Skeletal muscle satellite cell (primary cell): ENCODE data around the gene BMP8B.
"Not testable (repeated sequence)": the region's sequence is repeated elsewhere in the genome, so short reads cannot be mapped to it uniquely, and the experiment has no call there.

Experiments
- H3K27me3 ChIP-seq: 2 replicates; pipeline ENCODE4 v1.7.0; 2013; ENCODE audit warnings: low read length; ENCODE audit not compliant: control insufficient read depth, insufficient read depth
- H3K36me3 ChIP-seq: 2 replicates; pipeline ENCODE4 v1.7.0; 2013; ENCODE audit warnings: mild to moderate bottlenecking, control low read depth, low read length; ENCODE audit not compliant: insufficient read depth
- H3K4me1 ChIP-seq: 2 replicates; pipeline ENCODE4 v1.7.0; 2013; ENCODE audit warnings: low read length; ENCODE audit not compliant: control insufficient read depth, insufficient read depth
- H3K4me2 ChIP-seq: 2 replicates; pipeline ENCODE4 v1.7.0; 2013; ENCODE audit warnings: mild to moderate bottlenecking, low read length
- H3K4me3 ChIP-seq: 2 replicates; pipeline ENCODE4 v1.7.0; 2013; ENCODE audit warnings: low read length
- H3K9ac ChIP-seq: 2 replicates; pipeline ENCODE4 v1.7.0; 2013; ENCODE audit warnings: mild to moderate bottlenecking, low read depth, low read length, moderate library complexity
- H3K9me3 ChIP-seq: replicated peaks from 2 replicates; pipeline ENCODE4 v1.7.0; 2013; ENCODE audit warnings: mild to moderate bottlenecking, control low read depth, low read length

Gene BMP8B

GRCh38 chr1:39826583-39826982 lies 37.9 kb upstream of the BMP8B start:
- no peaks in the 10 kb centered on the region for H3K36me3 ChIP-seq
- H3K9me3 ChIP-seq: no peaks in the 10 kb centered on the region
- no peak overlapping the region for H3K4me2 ChIP-seq
- no peak overlapping the region for H3K4me3 ChIP-seq
- peaks cover 7% of the 10 kb centered on the region for H3K27me3 ChIP-seq
- no peaks in the 10 kb centered on the region for H3K4me1 ChIP-seq
- H3K9ac ChIP-seq: no peak overlapping the region

- H3K4me1 ChIP-seq: no peaks in the 10 kb centered on the region
- no peaks in the 10 kb centered on the region for H3K36me3 ChIP-seq
- no peak overlapping the region for H3K4me3 ChIP-seq
- no peak overlapping the region for H3K9ac ChIP-seq
- peaks cover 5% of the 10 kb centered on the region for H3K27me3 ChIP-seq
- H3K4me2 ChIP-seq: no peak overlapping the region
- no peaks in the 10 kb centered on the region for H3K9me3 ChIP-seq
Measured at GRCh38 chr1:39825432-39825941, 36.8 kb upstream of the BMP8B start.

- not testable (repeated sequence) for H3K4me3 ChIP-seq, H3K4me2 ChIP-seq, H3K9ac ChIP-seq, H3K9me3 ChIP-seq, H3K36me3 ChIP-seq, H3K27me3 ChIP-seq, H3K4me1 ChIP-seq
Measured at GRCh38 chr1:39823450-39823849, 34.8 kb upstream of the BMP8B start.

GRCh38 chr1:39822146-39822545 lies 33.5 kb upstream of the BMP8B start:
- Histone ChIP-seq H3K36me3 (no peaks in the 10 kb centered on the region), H3K4me3 (no peak overlapping the region), H3K27me3 (peaks cover 10% of the 10 kb centered on the region), H3K4me2 (no peak overlapping the region), H3K4me1 (no peaks in the 10 kb centered on the region), H3K9me3 (no peaks in the 10 kb centered on the region), H3K9ac (no peak overlapping the region)

- H3K9me3 ChIP-seq: no peaks in the 10 kb centered on the region
- no peak overlapping the region for H3K4me2 ChIP-seq
- H3K4me3 ChIP-seq: no peak overlapping the region
- no peaks in the 10 kb centered on the region for H3K4me1 ChIP-seq
- H3K9ac ChIP-seq: no peak overlapping the region
- H3K36me3 ChIP-seq: no peaks in the 10 kb centered on the region
- peaks cover 14% of the 10 kb centered on the region for H3K27me3 ChIP-seq
Measured at GRCh38 chr1:39819091-39819812, 30.6 kb upstream of the BMP8B start.

GRCh38 chr1:39818482-39818881 lies 29.8 kb upstream of the BMP8B start:
- Histone ChIP-seq H3K9ac (no peak overlapping the region), H3K36me3 (no peaks in the 10 kb centered on the region), H3K9me3 (no peaks in the 10 kb centered on the region), H3K4me3 (no peak overlapping the region), H3K4me1 (no peaks in the 10 kb centered on the region), H3K27me3 (peaks cover 14% of the 10 kb centered on the region), H3K4me2 (no peak overlapping the region)

- H3K4me3 ChIP-seq, H3K36me3 ChIP-seq, H3K4me2 ChIP-seq, H3K9ac ChIP-seq, H3K4me1 ChIP-seq, H3K9me3 ChIP-seq: not testable (repeated sequence)
- peaks cover 14% of the 10 kb centered on the region for H3K27me3 ChIP-seq
Measured at GRCh38 chr1:39817091-39817932, 28.6 kb upstream of the BMP8B start.

- Histone ChIP-seq H3K9me3 (no peaks in the 10 kb centered on the region), H3K4me2 (peak overlapping the region; percentile 12), H3K36me3 (no peaks in the 10 kb centered on the region), H3K4me1 (no peaks in the 10 kb centered on the region), H3K9ac (no peak overlapping the region), H3K27me3 (peaks cover 14% of the 10 kb centered on the region), H3K4me3 (no peak overlapping the region)
Measured at GRCh38 chr1:39816415-39817090, 27.9 kb upstream of the BMP8B start.

GRCh38 chr1:39812913-39813312 lies 24.2 kb upstream of the BMP8B start:
- Histone ChIP-seq H3K9me3 (no peaks in the 10 kb centered on the region), H3K9ac (no peak overlapping the region), H3K36me3 (no peaks in the 10 kb centered on the region), H3K4me3 (no peak overlapping the region), H3K4me2 (no peak overlapping the region), H3K4me1 (no peaks in the 10 kb centered on the region), H3K27me3 (peaks cover 8% of the 10 kb centered on the region)

GRCh38 chr1:39808784-39809517 lies 20.3 kb upstream of the BMP8B start:
- Histone ChIP-seq H3K9ac (no peak overlapping the region), H3K27me3 (peaks cover 3% of the 10 kb centered on the region), H3K9me3 (peaks cover 4% of the 10 kb centered on the region), H3K4me3 (no peak overlapping the region), H3K4me1 (no peaks in the 10 kb centered on the region), H3K36me3 (no peaks in the 10 kb centered on the region), H3K4me2 (no peak overlapping the region)

- Histone ChIP-seq H3K4me2 (no peak overlapping the region), H3K36me3 (no peaks in the 10 kb centered on the region), H3K4me3 (no peak overlapping the region), H3K9ac (no peak overlapping the region), H3K27me3 (peaks cover 7% of the 10 kb centered on the region), H3K9me3 (peaks cover 4% of the 10 kb centered on the region), H3K4me1 (peaks cover 2% of the 10 kb centered on the region)
Measured at GRCh38 chr1:39805385-39805784, 16.7 kb upstream of the BMP8B start.
